ENCODE data around the gene ATG7.

ATG7 gene

GRCh38 chr3:11271986-11272904 lies at the start of gene ATG7:
Gene ATG7 (plus strand): TSS chr3:11272397. CDS start chr3:11298696, 26,299 bp downstream.
- peak; percentile 98 to 100 (median 99) for DNase-seq

GRCh38 chr3:11224010-11224409 lies 48.2 kb upstream of the ATG7 start:
- DNase-seq = no peak

- peak in 1 of 3 donors; percentile 28 for DNase-seq
Observed at GRCh38 chr3:11224870-11225229, 47.3 kb upstream of the ATG7 start.

- DNase-seq = no peak
Observed at GRCh38 chr3:11226042-11226370, 46.2 kb upstream of the ATG7 start.

- DNase-seq = no peak
Observed at GRCh38 chr3:11228041-11228440, 44.2 kb upstream of the ATG7 start.

GRCh38 chr3:11230125-11230524 lies 42.1 kb upstream of the ATG7 start:
- DNase-seq = no peak

- peak; percentile 85 to 93 (median 92) for DNase-seq
Observed at GRCh38 chr3:11230832-11231231, 41.4 kb upstream of the ATG7 start.

GRCh38 chr3:11235385-11235784 lies 36.8 kb upstream of the ATG7 start:
- DNase-seq = no peak

GRCh38 chr3:11236588-11237461 lies 35.4 kb upstream of the ATG7 start:
- peak in 1 of 3 donors; percentile 65 for DNase-seq

GRCh38 chr3:11238060-11238459 lies 34.1 kb upstream of the ATG7 start:
- no peak for DNase-seq

- no peak for DNase-seq
Observed at GRCh38 chr3:11238880-11239279, 33.3 kb upstream of the ATG7 start.

GRCh38 chr3:11239796-11240195 lies 32.4 kb upstream of the ATG7 start:
- no peak for DNase-seq

- no peak for DNase-seq
Observed at GRCh38 chr3:11240496-11240895, 31.7 kb upstream of the ATG7 start.

- DNase-seq = no peak
Observed at GRCh38 chr3:11244121-11244677, 28.0 kb upstream of the ATG7 start.

GRCh38 chr3:11245276-11245675 lies 26.9 kb upstream of the ATG7 start:
- DNase-seq = no peak

GRCh38 chr3:11245827-11246662 lies 26.2 kb upstream of the ATG7 start:
- no peak for DNase-seq

GRCh38 chr3:11246663-11246970 lies 25.6 kb upstream of the ATG7 start:
- no peak for DNase-seq

GRCh38 chr3:11247362-11247761 lies 24.8 kb upstream of the ATG7 start:
- DNase-seq = no peak

GRCh38 chr3:11248596-11248995 lies 23.6 kb upstream of the ATG7 start:
- DNase-seq = no peak

- no peak for DNase-seq
Observed at GRCh38 chr3:11250902-11251806, 21.0 kb upstream of the ATG7 start.

GRCh38 chr3:11251807-11252176 lies 20.4 kb upstream of the ATG7 start:
- DNase-seq = no peak

GRCh38 chr3:11254876-11255275 lies 17.3 kb upstream of the ATG7 start:
- no peak for DNase-seq
